Fibroblast of the aortic adventitia (primary cell): Measurements from ENCODE around the gene ZCCHC14. TPM values are rescaled to one million over a fixed set of nuclear protein-coding genes. Genes with fewer than 3 reads are reported as not detected.
A peak's percentile ranks its signal among the peaks of the same experiment; 100 is the strongest.

Experiments used
- DNase-seq: peaks from one replicate; pipeline ENCODE4 v3.0.0-alpha.2; 2010; ENCODE audit warnings: low read depth
- H3K4me3 ChIP-seq: 2 replicates; pipeline ENCODE4 v1.5.1; 2011; ENCODE audit warnings: low read depth, mild to moderate bottlenecking, control low read depth, low read length, moderate library complexity
- CTCF ChIP-seq: IDR thresholded peaks from 2 replicates; pipeline ENCODE4 v1.5.1; 2011; ENCODE audit warnings: mild to moderate bottlenecking, low read length, control low read depth, inconsistent platforms; ENCODE audit not compliant: insufficient read depth
- total RNA-seq: library from RNA; depleted of rRNA; stranded (reverse); fragments of >200 nt; gene quantifications from 2 replicates; pipeline ENCODE4 v1.2.3, GENCODE V29; 2012; ENCODE audit warnings: low replicate concordance

Gene ZCCHC14
- total RNA-seq, 1 donor, result 24.5 TPM

DNA sequence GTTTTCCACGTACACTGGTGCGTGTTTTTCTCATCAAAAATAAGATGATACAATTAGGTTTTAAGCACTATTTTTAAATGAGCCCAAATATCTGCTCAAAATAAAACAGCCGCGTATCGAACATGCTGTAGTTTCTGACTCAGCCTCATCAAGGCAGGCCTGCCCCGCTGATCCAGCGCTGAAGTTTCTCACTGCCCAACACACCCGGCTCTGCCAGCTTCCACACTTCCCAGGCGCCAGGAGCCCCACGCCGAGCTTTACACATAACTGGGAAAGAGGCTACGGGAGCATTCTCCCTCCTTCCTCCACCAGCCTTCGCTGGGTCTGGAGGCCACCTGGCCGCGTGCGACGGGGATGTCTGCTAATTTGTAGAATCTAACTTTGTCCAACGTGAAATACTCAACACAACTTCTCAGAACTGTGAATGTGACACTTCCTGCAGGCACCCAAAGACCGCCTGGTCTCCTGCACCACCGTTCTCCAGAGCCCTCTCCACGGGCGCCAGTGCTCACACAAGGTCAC, 58.6 kb downstream of the ZCCHC14 start:
- H3K4me3 ChIP-seq, result no peak overlapping the region
- DNase-seq, result no peak
- TF ChIP-seq CTCF, result no peak

DNA sequence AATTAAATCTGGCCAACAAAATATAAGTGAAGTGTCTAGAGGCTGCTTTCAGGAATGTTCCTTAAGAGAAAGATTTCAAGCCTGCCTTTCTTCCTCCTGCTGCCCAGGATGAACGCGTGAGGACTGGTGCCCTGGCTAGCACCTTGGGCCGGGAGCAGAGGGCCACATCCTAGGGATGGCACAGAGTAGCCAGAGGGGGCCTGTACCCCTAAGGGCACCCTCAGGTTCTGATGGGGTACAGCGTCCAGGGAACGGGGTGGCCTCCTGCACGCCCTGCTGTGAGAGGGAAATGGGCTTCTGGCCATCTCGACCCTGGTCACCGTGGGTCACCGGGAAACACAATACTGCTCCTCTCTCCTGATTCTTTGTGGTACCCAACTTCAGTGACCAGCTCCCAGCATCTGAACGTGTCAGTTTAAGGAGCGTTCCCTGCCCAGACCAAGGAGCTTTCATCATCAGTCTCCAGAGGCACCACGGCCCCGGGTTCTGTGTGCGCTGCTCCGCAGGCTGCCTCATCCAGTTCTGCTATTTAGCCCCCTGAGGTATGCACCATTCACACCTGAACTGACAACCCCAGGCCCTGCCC, 60.4 kb downstream of the ZCCHC14 start:
- no peak overlapping the region for H3K4me3 ChIP-seq
- no peak for TF ChIP-seq CTCF
- no peak for DNase-seq

GRCh38 chr16:87431926-87432325, 60.9 kb downstream of the ZCCHC14 start:
- H3K4me3 ChIP-seq, result no peak overlapping the region
- TF ChIP-seq CTCF, result no peak
- peak; percentile 77 for DNase-seq

DNA sequence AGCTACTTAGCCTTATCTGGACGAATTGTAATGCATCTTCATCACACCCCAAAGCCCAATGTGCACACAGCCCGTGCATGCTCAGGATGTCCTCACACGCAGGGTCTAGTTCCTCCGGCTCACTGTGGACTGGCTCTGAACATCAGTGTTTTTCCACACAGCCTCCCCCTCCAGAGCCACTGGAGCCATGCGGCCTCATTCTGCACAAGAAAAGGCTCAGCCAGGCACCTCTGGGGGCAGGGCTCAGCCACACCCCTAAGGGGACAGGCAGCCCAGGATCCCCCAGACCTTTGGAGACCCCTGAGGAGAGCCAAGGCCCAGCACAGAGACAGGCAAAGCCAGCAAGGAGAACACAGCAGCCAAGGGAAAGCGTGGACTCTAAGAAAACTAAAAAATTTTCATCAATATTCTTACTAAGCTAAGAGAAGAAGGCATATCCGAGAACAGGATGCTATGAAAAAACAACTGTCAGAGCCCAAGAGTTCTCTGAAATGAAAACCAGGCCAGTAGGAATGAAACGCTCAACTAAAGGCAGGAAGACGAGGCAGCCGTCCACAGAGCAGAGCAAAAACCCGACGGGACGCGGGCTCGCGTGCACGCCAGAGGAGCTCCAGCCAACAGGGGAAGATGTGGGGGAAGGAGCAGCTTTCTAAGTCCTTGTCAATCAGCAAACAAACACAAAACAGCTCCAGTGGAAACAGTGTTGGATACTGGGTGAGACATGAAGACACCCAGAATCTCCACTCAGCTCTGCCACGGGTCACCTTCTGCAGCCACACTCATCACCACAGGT, 66.2 kb downstream of the ZCCHC14 start:
- no peak for DNase-seq
- no peak for TF ChIP-seq CTCF
- H3K4me3 ChIP-seq, result no peak overlapping the region

DNA sequence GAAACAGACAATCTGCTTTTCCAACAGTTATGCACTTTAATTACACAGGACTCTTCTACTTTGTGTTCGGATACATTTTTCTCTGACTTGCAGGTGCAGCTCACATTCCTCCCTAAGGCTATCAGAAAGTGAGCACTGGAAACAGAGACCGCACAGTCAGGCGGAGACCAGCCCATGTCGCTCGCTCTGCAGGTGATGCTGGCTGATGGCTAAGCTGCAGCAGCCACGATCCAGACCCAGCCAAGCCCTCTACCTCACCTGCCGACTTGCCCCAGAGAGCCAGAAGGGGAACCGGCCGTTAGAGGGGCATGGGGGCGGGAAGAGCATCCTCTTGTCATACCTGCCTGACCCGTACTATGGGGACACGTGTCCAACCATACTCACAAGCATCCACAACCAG, 66.9 kb downstream of the ZCCHC14 start:
- H3K4me3 ChIP-seq, result no peak overlapping the region
- DNase-seq, result no peak
- TF ChIP-seq CTCF, result no peak

GRCh38 chr16:87424266-87424665, 68.6 kb downstream of the ZCCHC14 start:
- no peak for DNase-seq
- no peak for TF ChIP-seq CTCF
- no peak overlapping the region for H3K4me3 ChIP-seq
